Activated CD8-positive, alpha-beta memory T cell treated with anti-CD3 and anti-CD28 coated beads for 36 hours (primary cell): ENCODE data around the gene SAE1. TPM values are rescaled to one million over a fixed set of nuclear protein-coding genes. Genes with fewer than 3 reads are reported as not detected.

Experiments
- CTCF ChIA-PET: fragments of 350-600 bp; sonication (Branson Sonifier 250); formaldehyde crosslinking; loops from one replicate; lab custom pipeline; 2021; ENCODE audit warnings: antibody characterized with exemption; lab: Charles Lee
- POLR2A ChIA-PET: fragments of 350-600 bp; sonication (Branson Sonifier 250); formaldehyde crosslinking; loops from one replicate; lab custom pipeline; 2021; ENCODE audit warnings: antibody characterized with exemption; lab: Charles Lee
- total RNA-seq, 2 experiments: library from RNA; stranded (reverse); gene quantifications; one replicate each; pipeline ENCODE4 v1.2.3, GENCODE V29; 2021

SAE1 gene
- 100 to 1,000 TPM; 152 to 158 TPM for total RNA-seq

GRCh38 chr19:47130589-47131227 is at the start of gene SAE1:
TSS of gene SAE1 (plus strand) at chr19:47130835. CDS start at chr19:47130931, 96 bp downstream.
- CTCF ChIA-PET = interaction anchor here (0.6 to 3.1 kb wide), 23 partner anchors 14 to 239 kb away, joined by 3 to 16 read pairs (median 5); partner anchors contain the start of gene ZC3H4
- POLR2A ChIA-PET = interaction anchor here (0.5 to 1.7 kb wide), 9 partner anchors 17 to 439 kb away, joined by 3 to 39 read pairs (median 4); partner anchors contain the start of gene ZC3H4

- POLR2A ChIA-PET = no interaction called here
- CTCF ChIA-PET = interaction anchor here (0.6 to 2.0 kb wide), 7 partner anchors 10 to 228 kb away, joined by 3 to 10 read pairs (median 3); no protein-coding TSS in a partner anchor
These were observed 49.5 kb upstream of the SAE1 start for GRCh38 chr19:47081095-47081494.

GRCh38 chr19:47082493-47082892 is 48.1 kb upstream of the SAE1 start:
- ChIA-PET POLR2A (no interaction called here), CTCF (interaction anchor here (0.7 to 1.6 kb wide), 5 partner anchors 13 to 69 kb away, joined by 3 to 4 read pairs (median 3); partner anchors contain the start of gene ZC3H4)

- ChIA-PET POLR2A (no interaction called here), CTCF (interaction anchor here (0.6 kb wide), 1 partner anchor 29 kb away, joined by 3 read pairs; the partner anchor contains the start of gene ZC3H4)
These were observed 45.7 kb upstream of the SAE1 start for GRCh38 chr19:47084879-47085439.

- ChIA-PET POLR2A (no interaction called here), CTCF (interaction anchor here (1.2 kb wide), 1 partner anchor 51 kb away, joined by 3 read pairs; no protein-coding TSS in a partner anchor)
These were observed 44.4 kb upstream of the SAE1 start for GRCh38 chr19:47086280-47086679.

- ChIA-PET CTCF (no interaction called here), POLR2A (no interaction called here)
These were observed 40.8 kb upstream of the SAE1 start for GRCh38 chr19:47089767-47090350.

GRCh38 chr19:47093254-47093653 is 37.4 kb upstream of the SAE1 start:
- CTCF ChIA-PET = interaction anchor here (0.6 to 1.1 kb wide), 4 partner anchors 14 to 133 kb away, joined by 3 to 4 read pairs (median 3); no protein-coding TSS in a partner anchor
- POLR2A ChIA-PET = interaction anchor here (0.6 to 5.6 kb wide), 4 partner anchors 17 to 55 kb away, joined by 3 to 105 read pairs (median 21); partner anchors contain the start of gene ZC3H4

GRCh38 chr19:47093841-47094240 is 36.8 kb upstream of the SAE1 start:
- POLR2A ChIA-PET = interaction anchor here (0.6 to 5.6 kb wide), 4 partner anchors 16 to 54 kb away, joined by 3 to 105 read pairs (median 21); partner anchors contain the start of gene ZC3H4

GRCh38 chr19:47094557-47095475 is 35.8 kb upstream of the SAE1 start:
- ChIA-PET POLR2A (interaction anchor here (0.6 to 5.6 kb wide), 6 partner anchors 15 to 132 kb away, joined by 3 to 105 read pairs (median 4); partner anchors contain the start of gene ZC3H4), CTCF (interaction anchor here (0.5 to 1.7 kb wide), 7 partner anchors 13 to 36 kb away, joined by 3 to 17 read pairs (median 4); partner anchors contain the start of genes SAE1 and ZC3H4)

More at GRCh38 chr19:47093841-47094240, 36.8 kb upstream of the SAE1 start:
- CTCF ChIA-PET = interaction anchor here (0.8 to 1.7 kb wide), 4 partner anchors 14 to 32 kb away, joined by 3 to 17 read pairs (median 4); no protein-coding TSS in a partner anchor

GRCh38 chr19:47095476-47096099 is 35.0 kb upstream of the SAE1 start:
- ChIA-PET CTCF (interaction anchor here (0.6 to 1.7 kb wide), 7 partner anchors 11 to 36 kb away, joined by 3 to 17 read pairs (median 4); partner anchors contain the start of gene SAE1), POLR2A (interaction anchor here (0.8 to 5.6 kb wide), 4 partner anchors 15 to 131 kb away, joined by 3 to 105 read pairs (median 4); partner anchors contain the start of gene ZC3H4)

- ChIA-PET POLR2A (interaction anchor here (1.5 to 5.6 kb wide), 2 partner anchors 14 to 130 kb away, joined by 4 to 105 read pairs; partner anchors contain the start of gene ZC3H4), CTCF (interaction anchor here (0.6 to 2.4 kb wide), 4 partner anchors 11 to 148 kb away, joined by 3 to 8 read pairs (median 4); no protein-coding TSS in a partner anchor)
These were observed 34.4 kb upstream of the SAE1 start for GRCh38 chr19:47096100-47096704.

GRCh38 chr19:47096721-47097120 is 33.9 kb upstream of the SAE1 start:
- POLR2A ChIA-PET = interaction anchor here (5.6 kb wide), 1 partner anchor 14 kb away, joined by 105 read pairs; the partner anchor contains the start of gene ZC3H4
- CTCF ChIA-PET = interaction anchor here (1.5 to 2.4 kb wide), 3 partner anchors 15 to 148 kb away, joined by 4 to 8 read pairs (median 5); no protein-coding TSS in a partner anchor

GRCh38 chr19:47097396-47098201 is 33.0 kb upstream of the SAE1 start:
- ChIA-PET CTCF (interaction anchor here (0.6 to 2.4 kb wide), 3 partner anchors 16 to 297 kb away, joined by 3 to 8 read pairs (median 3); no protein-coding TSS in a partner anchor), POLR2A (interaction anchor here (5.6 kb wide), 1 partner anchor 13 kb away, joined by 105 read pairs; the partner anchor contains the start of gene ZC3H4)

GRCh38 chr19:47098608-47099007 is 32.0 kb upstream of the SAE1 start:
- ChIA-PET CTCF (interaction anchor here (0.5 to 2.4 kb wide), 6 partner anchors 10 to 146 kb away, joined by 3 to 8 read pairs (median 3); no protein-coding TSS in a partner anchor), POLR2A (interaction anchor here (0.7 kb wide), 1 partner anchor 15 kb away, joined by 3 read pairs; the partner anchor contains the start of gene ZC3H4)

- CTCF ChIA-PET = interaction anchor here (0.6 to 1.4 kb wide), 4 partner anchors 9 to 333 kb away, joined by 3 to 6 read pairs (median 4); partner anchors contain the start of gene ZC3H4
- POLR2A ChIA-PET = interaction anchor here (0.6 to 0.7 kb wide), 2 partner anchors 8 to 14 kb away, joined by 3 read pairs; partner anchors contain the start of gene ZC3H4
These were observed 31.0 kb upstream of the SAE1 start for GRCh38 chr19:47099576-47100050.
